GM12878 (cell line): ENCODE data around the gene MUC5AC. TPM values are rescaled to one million over a fixed set of nuclear protein-coding genes. Genes with fewer than 3 reads are reported as not detected.

ENCODE experiments used
- ATAC-seq: fragments of 200-7000 bp; cut with Tn5 transposase; 3 replicates; pipeline ENCODE4 v1.9.1; 2020; ENCODE audit warnings: mild to moderate bottlenecking, moderate library complexity
- BruUV-seq: library from RNA; stranded (reverse); fragments of 400-500 nt; replicated peaks from 2 replicates; lab custom pipeline; 2021; lab: Mats Ljungman, UMichigan
- CTCF ChIA-PET: fragments of 300-600 bp; sonication (Branson Sonifier 250); formaldehyde crosslinking; extraction: SDS; loops from one replicate; lab custom pipeline; 2021; ENCODE audit warnings: inconsistent platforms; lab: Yijun Ruan, JAX
- POLR2A ChIA-PET: fragments of 350-600 bp; formaldehyde crosslinking; extraction: SDS; loops from one replicate; lab custom pipeline; 2021; ENCODE audit warnings: inconsistent platforms; lab: Charles Lee
- RAD21 ChIA-PET: fragments of 300-600 bp; sonication (Branson Sonifier 250); formaldehyde crosslinking; loops from one replicate; lab custom pipeline; 2023; ENCODE audit warnings: antibody characterized with exemption; ENCODE audit not compliant: unreplicated experiment; lab: Charles Lee
- SMC1A ChIA-PET: fragments of 300-600 bp; sonication (Branson Sonifier 250); formaldehyde crosslinking; loops from one replicate; lab custom pipeline; 2023; ENCODE audit not compliant: unreplicated experiment, uncharacterized antibody; lab: Charles Lee
- DNase-seq: peaks from one replicate; pipeline ENCODE4 v3.0.0-alpha.2; 2011; ENCODE audit warnings: low read depth, low spot score
- FAIRE-seq: peaks from 3 replicates; lab custom pipeline; 2011; peaks lifted over from hg19 to GRCh38; lab: Jason Lieb, UNC
- H2AFZ ChIP-seq: 2 replicates; pipeline ENCODE4 v1.6.0; 2011; ENCODE audit warnings: low read depth, low read length, control low read depth; ENCODE audit not compliant: control insufficient read depth
- H3K27ac ChIP-seq: 2 replicates; pipeline ENCODE4 v1.5.1; 2011; ENCODE audit warnings: control low read depth; ENCODE audit not compliant: control insufficient read depth, insufficient read depth
- H3K27me3 ChIP-seq, 2 experiments: replicated peaks in 1 of 2; 2 replicates each; pipeline versions ENCODE4 v1.6.0 to v1.6.1; 2011; ENCODE audit warnings: low read length in 1 of 2; ENCODE audit not compliant: control insufficient read depth in 2 of 2, insufficient read depth in 2 of 2
- H3K36me3 ChIP-seq, 2 experiments: 2 replicates each; pipeline ENCODE4 v1.5.1; 2011; ENCODE audit warnings: low read length in 1 of 2; ENCODE audit not compliant: control insufficient read depth in 2 of 2, insufficient read depth in 2 of 2
- H3K4me1 ChIP-seq: 2 replicates; pipeline ENCODE4 v1.6.1; 2011; ENCODE audit warnings: mild to moderate bottlenecking, low read length, moderate library complexity, mixed read lengths; ENCODE audit not compliant: control insufficient read depth, insufficient read depth
- H3K4me2 ChIP-seq: 2 replicates; pipeline ENCODE4 v1.6.0; 2011; ENCODE audit warnings: control low read depth; ENCODE audit not compliant: control insufficient read depth, insufficient read depth
- H3K4me3 ChIP-seq: fragments of 200-600 bp; sonication (generic); 2 replicates; pipeline ENCODE4 v1.5.1; 2016
- H3K79me2 ChIP-seq: 2 replicates; pipeline ENCODE4 v1.6.0; 2011; ENCODE audit warnings: low read length; ENCODE audit not compliant: control insufficient read depth, insufficient read depth
- H3K9ac ChIP-seq: 2 replicates; pipeline ENCODE4 v1.8.0; 2011; ENCODE audit warnings: low read length, control low read depth, mixed read lengths; ENCODE audit not compliant: control insufficient read depth, insufficient read depth
- H3K9me3 ChIP-seq: replicated peaks from 3 replicates; pipeline ENCODE4 v1.5.1; 2011; ENCODE audit warnings: mild to moderate bottlenecking, low read length; ENCODE audit not compliant: control insufficient read depth, insufficient read depth
- H4K20me1 ChIP-seq: 2 replicates; pipeline ENCODE4 v1.6.0; 2011; ENCODE audit not compliant: control insufficient read depth, insufficient read depth
- ATF7 ChIP-seq: fragments of 450-650 bp; IDR thresholded peaks from 2 replicates; pipeline ENCODE4 v1.6.1; 2016; ENCODE audit warnings: low read depth, mild to moderate bottlenecking
- BMI1 ChIP-seq: fragments of 450-650 bp; IDR thresholded peaks from 2 replicates; pipeline ENCODE4 v1.6.1; 2016; ENCODE audit warnings: mild to moderate bottlenecking, moderate library complexity, borderline replicate concordance
- JUNB ChIP-seq: IDR thresholded peaks from 2 replicates; pipeline ENCODE4 v1.6.1; 2016; ENCODE audit warnings: antibody characterized with exemption, mild to moderate bottlenecking
- NBN ChIP-seq: fragments of 450-650 bp; IDR thresholded peaks from 2 replicates; pipeline ENCODE4 v1.6.1; 2016
- NKRF ChIP-seq: fragments of 450-650 bp; conservative IDR thresholded peaks from 2 replicates; pipeline ENCODE4 v1.6.1; 2017; ENCODE audit warnings: mild to moderate bottlenecking, moderate library complexity
- PBX3 ChIP-seq: IDR thresholded peaks from 2 replicates; pipeline ENCODE4 v1.6.1; 2011; ENCODE audit warnings: mild to moderate bottlenecking, low read depth, low read length, moderate library complexity; ENCODE audit not compliant: insufficient replicate concordance
- POLR2AphosphoS2 ChIP-seq: IDR thresholded peaks from 2 replicates; pipeline ENCODE4 v1.6.1; 2011; ENCODE audit warnings: low read depth, mild to moderate bottlenecking, low read length, improper control_type of control experiment, moderate library complexity
- POU2F2 ChIP-seq: IDR thresholded peaks from 3 replicates; pipeline ENCODE4 v1.6.1; 2011; ENCODE audit warnings: low read depth, mild to moderate bottlenecking, low read length, borderline replicate concordance
- RAD21 ChIP-seq: IDR thresholded peaks from 2 replicates; pipeline ENCODE4 v1.6.1; 2011; ENCODE audit warnings: mild to moderate bottlenecking, low read depth, low read length, moderate library complexity; ENCODE audit not compliant: insufficient read depth
- ZNF24 ChIP-seq: fragments of 450-650 bp; IDR thresholded peaks from 2 replicates; pipeline ENCODE4 v1.6.1; 2017; ENCODE audit warnings: antibody characterized with exemption, mild to moderate bottlenecking
- WGBS: methylation state at CpG from one replicate; pipeline ENCODE4 v1.1.6; 2016; ENCODE audit warnings: low lambda C conversion rate; ENCODE audit not compliant: insufficient replicate concordance, insufficient coverage; ENCODE audit errors: missing lambda C conversion rate; 5-methylcytosine and 5-hydroxymethylcytosine counted together
- in situ Hi-C: fragments of 300-500 bp; cut with MboI; formaldehyde crosslinking; loops from 9 replicates; pipeline ENCODE4 v1.14.3; 2018; ENCODE audit warnings: mixed read lengths
- intact Hi-C: fragments of 100-400 bp; cut with micrococcal nuclease; formaldehyde crosslinking; loops from one replicate; pipeline ENCODE4 v1.14.2; 2022; ENCODE audit not compliant: unreplicated experiment
- polyA plus RNA-seq, 11 experiments: library from polyadenylated mRNA; depleted of rRNA in 4 of 11; unstranded in 6 of 11; stranded (reverse) in 5 of 11; fragments of >200 nt; fragmentation: Nextera tagmentation in 4 of 11; fragmentation: Illumina TruSeq in 1 of 11; extraction: Ambion mirVana in 4 of 11; extraction: Trizol in 1 of 11; gene quantifications; 1 replicate in 1 of 11; 2 replicates in 10 of 11; pipeline versions ENCODE4 v1.2.1 to v1.2.3, GENCODE V29; 2011 to 2016; ENCODE audit warnings: inconsistent platforms in 2 of 11, missing spikeins in 2 of 11, low read depth in 1 of 11
- total RNA-seq, 4 experiments: library from RNA; depleted of rRNA in 3 of 4; stranded (reverse); fragments of >200 nt in 3 of 4; fragmentation: Illumina TruSeq in 1 of 4; extraction: Trizol in 1 of 4; gene quantifications; 2 replicates each; pipeline versions ENCODE4 v1.2.1 to v1.2.3, GENCODE V29; 2013 to 2021

The MUC5AC gene
- total and polyA plus RNA-seq, 10 of the 15 experiments (the other 5 are each of a cell fraction or from before 2014, with no cell fraction given): under 0.01 to 0.01 TPM; not detected in 8

- Histone ChIP-seq H3K4me3 (no peak overlapping the region), H2AFZ (no peak overlapping the region), H3K79me2 (no peaks in the 10 kb centered on the region), H3K9ac (no peak overlapping the region), H3K36me3 (no peaks in the 10 kb centered on the region), H4K20me1 (no peaks in the 10 kb centered on the region), H3K4me1 (no peaks in the 10 kb centered on the region), H3K27ac (no peak overlapping the region), H3K27me3 (no peaks in the 10 kb centered on the region), H3K9me3 (no peaks in the 10 kb centered on the region), H3K4me2 (no peak overlapping the region)
- 56% methylated on average over 30 of the region's 30 CpGs for WGBS
- TF ChIP-seq RAD21 (no peak), NKRF (no peak), ZNF24 (no peak), BMI1 (no peak), POU2F2 (no peak), ATF7 (no peak), JUNB (no peak), PBX3 (no peak), NBN (no peak), POLR2AphosphoS2 (no peak)
- in situ Hi-C loops (no loop called here), intact Hi-C loops (no loop called here)
- ChIA-PET CTCF (no interaction called here), RAD21 (no interaction called here), SMC1A (no interaction called here), POLR2A (no interaction called here)
- BruUV-seq: no TSS peak
- ATAC-seq: no peak
- DNase-seq: no peak
- no peak for FAIRE-seq
Observed at GRCh38 chr11:1126935-1127663, 30.7 kb upstream of the MUC5AC start.
